Fibroblast of lung (primary cell): ENCODE measurements around the gene WDFY3. TPM values are rescaled to one million over a fixed set of nuclear protein-coding genes. Genes with fewer than 3 reads are reported as not detected.

Experiments used
- DNase-seq, 2 donors: peaks; one replicate each; pipeline versions ENCODE4 v3.0.0 to v3.0.0-alpha.2; 2010; ENCODE audit warnings: low read depth in 2 of 2
- H2AFZ ChIP-seq: 2 replicates; pipeline ENCODE4 v1.5.1; 2012; ENCODE audit warnings: low read length, control low read depth, inconsistent platforms
- H3K27ac ChIP-seq: 2 replicates; pipeline ENCODE4 v1.5.1; 2011; ENCODE audit warnings: low read length, control low read depth; ENCODE audit not compliant: insufficient read depth
- H3K27me3 ChIP-seq: 2 replicates; pipeline ENCODE4 v1.5.1; 2011; ENCODE audit warnings: mild to moderate bottlenecking, low read length; ENCODE audit not compliant: control insufficient read depth, insufficient read depth
- H3K36me3 ChIP-seq: 2 replicates; pipeline ENCODE4 v1.5.1; 2011; ENCODE audit warnings: low read length; ENCODE audit not compliant: control insufficient read depth, insufficient read depth
- H3K4me1 ChIP-seq: 2 replicates; pipeline ENCODE4 v1.5.1; 2011; ENCODE audit warnings: low read length; ENCODE audit not compliant: control insufficient read depth, insufficient read depth; ENCODE audit errors: extremely low read depth
- H3K4me2 ChIP-seq: 2 replicates; pipeline ENCODE4 v1.5.1; 2011; ENCODE audit warnings: low read length, control low read depth; ENCODE audit not compliant: insufficient read depth; ENCODE audit errors: extremely low read depth
- H3K4me3 ChIP-seq, 4 experiments: fragments of 200-600 bp in 1 of 4; sonication (generic) in 1 of 4; replicated peaks in 1 of 4; 2 replicates each; pipeline ENCODE4 v1.5.1; 2011 to 2016; ENCODE audit warnings: low read length in 4 of 4, low read depth in 3 of 4, mild to moderate bottlenecking in 3 of 4, control low read depth in 2 of 4, inconsistent platforms in 1 of 4, mixed read lengths in 1 of 4; ENCODE audit not compliant: insufficient read depth in 1 of 4; ENCODE audit errors: control extremely low read depth in 1 of 4
- H3K79me2 ChIP-seq: 2 replicates; pipeline ENCODE4 v1.5.1; 2012; ENCODE audit warnings: mild to moderate bottlenecking, low read length, inconsistent platforms; ENCODE audit not compliant: control insufficient read depth, insufficient read depth
- H3K9ac ChIP-seq: 2 replicates; pipeline ENCODE4 v1.5.1; 2011; ENCODE audit warnings: mild to moderate bottlenecking, low read length, control low read depth; ENCODE audit not compliant: insufficient read depth
- H3K9me3 ChIP-seq: 2 replicates; pipeline ENCODE4 v1.5.1; 2012; ENCODE audit warnings: low read depth, low read length; ENCODE audit not compliant: control insufficient read depth, insufficient read depth
- H4K20me1 ChIP-seq: 2 replicates; pipeline ENCODE4 v1.5.1; 2011; ENCODE audit warnings: low read length; ENCODE audit not compliant: control insufficient read depth, insufficient read depth; ENCODE audit errors: extremely low read depth
- EZH2 ChIP-seq: IDR thresholded peaks from 2 replicates; pipeline ENCODE4 v1.5.1; 2012; ENCODE audit warnings: low read length, control low read depth, mild to moderate bottlenecking; ENCODE audit errors: missing control alignments
- polyA plus RNA-seq, 2 donors: library from polyadenylated mRNA; depleted of rRNA in 1 of 2; stranded (reverse) in 1 of 2; unstranded in 1 of 2; fragments of >200 nt; gene quantifications; 2 replicates each; pipeline ENCODE4 v1.2.1, GENCODE V29; 2011 to 2012; ENCODE audit warnings: missing spikeins in 1 of 2
- total RNA-seq: library from RNA; depleted of rRNA; stranded (reverse); fragments of >200 nt; gene quantifications from 2 replicates; pipeline ENCODE4 v1.2.1, GENCODE V29; 2014
- TF ChIP-seq, protein P1 (sequence below), 2 donors: IDR thresholded peaks in 1 of 2; conservative IDR thresholded peaks in 1 of 2; 1 replicate in 1 of 2; 2 replicates in 1 of 2; pipeline ENCODE4 v1.5.1; 2011 to 2012; ENCODE audit warnings: low read length in 2 of 2, control low read depth in 1 of 2, inconsistent platforms in 1 of 2, low read depth in 1 of 2, mild to moderate bottlenecking in 1 of 2

The WDFY3 gene
- total and polyA plus RNA-seq, 2 donors (not counting 1 experiment from before 2014, with no cell fraction given) = 26.8 to 88.8 TPM

- no peaks in the 10 kb centered on the region for H4K20me1 ChIP-seq
- no peaks in the 10 kb centered on the region for H3K9me3 ChIP-seq
- no peaks in the 10 kb centered on the region for H3K4me1 ChIP-seq
- peaks cover 18% of the 10 kb centered on the region for H3K79me2 ChIP-seq
- H2AFZ ChIP-seq = no peak overlapping the region
- TF ChIP-seq, protein P1, sequence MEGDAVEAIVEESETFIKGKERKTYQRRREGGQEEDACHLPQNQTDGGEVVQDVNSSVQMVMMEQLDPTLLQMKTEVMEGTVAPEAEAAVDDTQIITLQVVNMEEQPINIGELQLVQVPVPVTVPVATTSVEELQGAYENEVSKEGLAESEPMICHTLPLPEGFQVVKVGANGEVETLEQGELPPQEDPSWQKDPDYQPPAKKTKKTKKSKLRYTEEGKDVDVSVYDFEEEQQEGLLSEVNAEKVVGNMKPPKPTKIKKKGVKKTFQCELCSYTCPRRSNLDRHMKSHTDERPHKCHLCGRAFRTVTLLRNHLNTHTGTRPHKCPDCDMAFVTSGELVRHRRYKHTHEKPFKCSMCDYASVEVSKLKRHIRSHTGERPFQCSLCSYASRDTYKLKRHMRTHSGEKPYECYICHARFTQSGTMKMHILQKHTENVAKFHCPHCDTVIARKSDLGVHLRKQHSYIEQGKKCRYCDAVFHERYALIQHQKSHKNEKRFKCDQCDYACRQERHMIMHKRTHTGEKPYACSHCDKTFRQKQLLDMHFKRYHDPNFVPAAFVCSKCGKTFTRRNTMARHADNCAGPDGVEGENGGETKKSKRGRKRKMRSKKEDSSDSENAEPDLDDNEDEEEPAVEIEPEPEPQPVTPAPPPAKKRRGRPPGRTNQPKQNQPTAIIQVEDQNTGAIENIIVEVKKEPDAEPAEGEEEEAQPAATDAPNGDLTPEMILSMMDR (conservative IDR thresholded peaks at IDR 0.05 in 1 of 2, IDR thresholded peaks at IDR 0.05 in 1 of 2; ENCODE audit: low read depth in 1 of 2, low read length in 2 of 2) = no peak
- no peak for TF ChIP-seq EZH2
- no peak overlapping the region for H3K4me2 ChIP-seq
- H3K4me3 ChIP-seq = no peak overlapping the region
- H3K27ac ChIP-seq = no peak overlapping the region
- H3K27me3 ChIP-seq = no peaks in the 10 kb centered on the region
- no peak overlapping the region for H3K9ac ChIP-seq
- no peak for DNase-seq
- no peaks in the 10 kb centered on the region for H3K36me3 ChIP-seq
Measured at GRCh38 chr4:84931274-84931673, 35.2 kb downstream of the WDFY3 start.

DNA sequence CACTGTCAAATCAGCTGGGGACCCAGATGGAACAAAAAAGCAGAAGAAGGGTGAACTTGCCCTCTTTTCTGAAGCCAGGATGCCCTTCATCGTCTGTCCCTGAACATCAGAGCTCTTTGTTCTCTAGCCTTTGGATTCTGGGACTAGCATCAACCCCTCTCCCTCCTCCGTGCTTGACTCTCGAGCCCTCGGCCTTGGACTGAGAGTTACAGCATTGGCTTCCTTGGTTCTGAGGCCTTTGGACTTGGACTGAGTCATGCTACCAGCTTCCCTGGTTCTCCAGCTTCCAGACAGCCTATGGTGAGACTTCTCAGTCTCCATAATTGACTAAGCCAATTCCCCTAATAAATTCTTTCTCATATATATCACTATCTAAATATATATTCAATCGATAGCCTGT, 38.4 kb downstream of the WDFY3 start:
- no peak overlapping the region for H3K9ac ChIP-seq
- H3K79me2 ChIP-seq = no peaks in the 10 kb centered on the region
- no peak overlapping the region for H3K4me3 ChIP-seq
- H3K4me1 ChIP-seq = no peaks in the 10 kb centered on the region
- DNase-seq = no peak
- no peak overlapping the region for H2AFZ ChIP-seq
- no peak overlapping the region for H3K4me2 ChIP-seq
- no peaks in the 10 kb centered on the region for H3K27me3 ChIP-seq
- no peaks in the 10 kb centered on the region for H3K9me3 ChIP-seq
- no peak overlapping the region for H3K27ac ChIP-seq
- TF ChIP-seq EZH2 = no peak
- TF ChIP-seq, protein P1 (conservative IDR thresholded peaks at IDR 0.05 in 1 of 2, IDR thresholded peaks at IDR 0.05 in 1 of 2; ENCODE audit: low read depth in 1 of 2, low read length in 2 of 2) = no peak
- H3K36me3 ChIP-seq = no peaks in the 10 kb centered on the region
- no peaks in the 10 kb centered on the region for H4K20me1 ChIP-seq

- no peak for DNase-seq
- no peaks in the 10 kb centered on the region for H4K20me1 ChIP-seq
- no peak overlapping the region for H3K4me2 ChIP-seq
- no peak overlapping the region for H3K4me3 ChIP-seq
- no peaks in the 10 kb centered on the region for H3K27me3 ChIP-seq
- no peak overlapping the region for H3K27ac ChIP-seq
- H3K9me3 ChIP-seq = no peaks in the 10 kb centered on the region
- no peak overlapping the region for H2AFZ ChIP-seq
- H3K4me1 ChIP-seq = no peaks in the 10 kb centered on the region
- H3K79me2 ChIP-seq = no peaks in the 10 kb centered on the region
- no peak overlapping the region for H3K9ac ChIP-seq
- TF ChIP-seq EZH2 = no peak
- TF ChIP-seq, protein P1 (conservative IDR thresholded peaks at IDR 0.05 in 1 of 2, IDR thresholded peaks at IDR 0.05 in 1 of 2; ENCODE audit: low read depth in 1 of 2, low read length in 2 of 2) = no peak
- H3K36me3 ChIP-seq = no peaks in the 10 kb centered on the region
Measured at GRCh38 chr4:84927428-84927827, 39.1 kb downstream of the WDFY3 start.
